Heart left ventricle (tissue), 13 donors: Measurements from ENCODE around the gene NRTN.

Experiments used
- CTCF ChIP-seq, 12 donors: fragments of 200-600 bp; sonication (generic) in 4 of 12; IDR thresholded peaks; one replicate each; pipeline versions ENCODE4 v1.5.0 to v1.8.0; 2018 to 2022; ENCODE audit warnings: antibody characterized with exemption in 12 of 12, mild to moderate bottlenecking in 5 of 12
- POLR2A ChIP-seq, 2 donors: fragments of 450-650 bp; IDR thresholded peaks; one replicate each; pipeline ENCODE4 v1.6.1; 2017; ENCODE audit warnings: antibody characterized with exemption in 2 of 2, mild to moderate bottlenecking in 2 of 2, moderate library complexity in 2 of 2
- donor health status: ischemic (EF 13 %, LVEDD 7.1; RV severe dilation, severe dysfunction).
- donor health status: DM: no; HTN: yes; CAD: no.
- donor health status: DM: no; HTN: no; CAD: no.
- donor health status: ischemic (EF 25% LVEDD 6.9; RV normal size, moderate dysfunction).
- donor health status: ischemic (EF 25% LVEDD 5.7; RV mildly dilated, moderate dysfunction).
- donor health status: ischemic (EF 35%, LVEDD 5.7; RV mildly dilated, moderate dysfunction).
- donor health status: nonischemic (EF 11% LVEDD 7.7; RV severe dilation, severe dysfunction).
- donor health status: DM: yes; HTN: yes; CAD: no.
- donor health status: PGD.
- donor health status: ischemic (EF 29% LVEDD 5.4; RV normal size, mild dysfunction).
- donor health status: nonischemic (EF 23%, LVEDD 6.1; RV moderate dilation, normal function).

DNA sequence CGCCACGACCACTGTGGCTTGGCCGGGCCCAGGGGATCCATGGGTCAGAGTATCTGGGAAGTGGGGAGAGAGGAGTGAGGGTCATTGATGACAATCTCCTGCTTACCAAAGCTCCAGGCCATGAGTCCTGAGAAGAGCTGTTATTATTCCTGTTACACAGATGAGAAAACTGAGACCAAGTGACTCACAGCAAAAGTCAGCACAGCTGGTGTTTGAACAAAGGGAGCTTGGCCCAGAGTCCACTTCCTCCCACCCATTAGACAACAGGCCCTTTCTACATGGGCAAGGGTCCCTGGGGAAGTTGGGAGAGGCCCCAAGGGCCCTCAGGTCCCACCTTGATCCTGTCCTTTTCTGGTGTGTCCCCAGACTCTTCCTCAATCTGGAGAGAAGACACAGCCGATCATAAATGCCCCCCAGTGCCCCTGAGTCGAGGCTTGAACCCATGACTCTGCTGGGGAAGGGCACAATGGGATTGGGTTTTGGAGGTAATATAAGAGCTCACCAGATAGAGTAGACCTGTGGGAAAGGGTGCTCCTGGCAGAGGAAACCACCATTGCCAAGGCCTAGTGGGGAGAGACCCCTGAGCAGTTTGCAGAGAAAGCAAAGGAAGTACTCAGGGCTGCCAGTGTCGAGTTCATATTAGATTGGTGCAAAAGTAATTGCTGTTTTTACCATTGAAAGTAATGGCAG, 27.8 kb downstream of the NRTN start:
- TF ChIP-seq CTCF (IDR thresholded peaks at IDR 0.05), result no peak
- TF ChIP-seq POLR2A (IDR thresholded peaks at IDR 0.05), result no peak
